PFSK-1 (cell line): ENCODE results near the gene PGK2.

ENCODE experiments used
- POLR2AphosphoS5 ChIP-seq: IDR thresholded peaks from 2 replicates; pipeline ENCODE4 v1.6.1; 2012; ENCODE audit warnings: low read depth, mild to moderate bottlenecking, control low read depth, low read length, moderate library complexity
- SIN3A ChIP-seq: IDR thresholded peaks from 2 replicates; pipeline ENCODE4 v1.6.1; 2012; ENCODE audit warnings: mild to moderate bottlenecking, low read length, moderate library complexity, borderline replicate concordance; ENCODE audit not compliant: insufficient read depth
- TF ChIP-seq, protein P1 (sequence below), 2 experiments: IDR thresholded peaks; 2 replicates each; pipeline versions ENCODE4 v1.6.1 to v1.8.0; 2011 to 2012; ENCODE audit warnings: low read depth in 2 of 2, low read length in 2 of 2, control low read depth in 1 of 2, inconsistent platforms in 1 of 2, mild to moderate bottlenecking in 1 of 2, moderate library complexity in 1 of 2; ENCODE audit not compliant: insufficient read depth in 1 of 2

DNA sequence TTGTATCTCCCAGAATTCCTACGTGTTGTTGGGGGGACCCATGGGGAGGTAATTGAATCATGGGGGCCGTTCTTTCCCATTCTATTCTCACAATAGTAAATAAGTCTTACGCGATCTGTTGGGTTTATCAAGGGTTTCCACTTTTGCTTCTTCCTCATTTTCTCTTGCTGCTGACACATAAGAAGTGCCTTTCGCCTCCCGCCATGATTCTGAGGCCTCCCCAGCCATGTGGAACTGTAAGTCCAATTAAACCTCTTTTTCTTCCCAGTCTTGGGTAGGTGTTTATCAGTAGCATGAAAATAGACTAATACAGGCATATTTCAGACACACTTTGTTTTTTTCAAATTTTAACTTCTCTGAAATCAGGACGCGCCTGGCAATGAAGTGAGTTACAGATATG lies 14.4 kb upstream of the PGK2 start:
- no peak for TF ChIP-seq SIN3A
- TF ChIP-seq, protein P1, sequence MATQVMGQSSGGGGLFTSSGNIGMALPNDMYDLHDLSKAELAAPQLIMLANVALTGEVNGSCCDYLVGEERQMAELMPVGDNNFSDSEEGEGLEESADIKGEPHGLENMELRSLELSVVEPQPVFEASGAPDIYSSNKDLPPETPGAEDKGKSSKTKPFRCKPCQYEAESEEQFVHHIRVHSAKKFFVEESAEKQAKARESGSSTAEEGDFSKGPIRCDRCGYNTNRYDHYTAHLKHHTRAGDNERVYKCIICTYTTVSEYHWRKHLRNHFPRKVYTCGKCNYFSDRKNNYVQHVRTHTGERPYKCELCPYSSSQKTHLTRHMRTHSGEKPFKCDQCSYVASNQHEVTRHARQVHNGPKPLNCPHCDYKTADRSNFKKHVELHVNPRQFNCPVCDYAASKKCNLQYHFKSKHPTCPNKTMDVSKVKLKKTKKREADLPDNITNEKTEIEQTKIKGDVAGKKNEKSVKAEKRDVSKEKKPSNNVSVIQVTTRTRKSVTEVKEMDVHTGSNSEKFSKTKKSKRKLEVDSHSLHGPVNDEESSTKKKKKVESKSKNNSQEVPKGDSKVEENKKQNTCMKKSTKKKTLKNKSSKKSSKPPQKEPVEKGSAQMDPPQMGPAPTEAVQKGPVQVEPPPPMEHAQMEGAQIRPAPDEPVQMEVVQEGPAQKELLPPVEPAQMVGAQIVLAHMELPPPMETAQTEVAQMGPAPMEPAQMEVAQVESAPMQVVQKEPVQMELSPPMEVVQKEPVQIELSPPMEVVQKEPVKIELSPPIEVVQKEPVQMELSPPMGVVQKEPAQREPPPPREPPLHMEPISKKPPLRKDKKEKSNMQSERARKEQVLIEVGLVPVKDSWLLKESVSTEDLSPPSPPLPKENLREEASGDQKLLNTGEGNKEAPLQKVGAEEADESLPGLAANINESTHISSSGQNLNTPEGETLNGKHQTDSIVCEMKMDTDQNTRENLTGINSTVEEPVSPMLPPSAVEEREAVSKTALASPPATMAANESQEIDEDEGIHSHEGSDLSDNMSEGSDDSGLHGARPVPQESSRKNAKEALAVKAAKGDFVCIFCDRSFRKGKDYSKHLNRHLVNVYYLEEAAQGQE (IDR thresholded peaks at IDR 0.05; ENCODE audit: insufficient read depth in 1 of 2, low read depth in 2 of 2, low read length in 2 of 2): no peak
- no peak for TF ChIP-seq POLR2AphosphoS5
